ENCODE measurements around the gene FOCAD. TPM values are rescaled to one million over a fixed set of nuclear protein-coding genes. Genes with fewer than 3 reads are reported as not detected.

Gene FOCAD
- total RNA-seq, 1 donor from 2014 or later: 104 TPM

- Mint-ChIP-seq H3K9me3 (ENCODE audit: unreplicated experiment) (peaks cover 1% of the 10 kb centered on the region), H3K36me3 (ENCODE audit: unreplicated experiment) (peaks cover 5% of the 10 kb centered on the region), H3K4me1 (ENCODE audit: low read depth, unreplicated experiment) (no peaks in the 10 kb centered on the region), H3K27ac (ENCODE audit: unreplicated experiment) (no peak overlapping the region), H3K4me3 (ENCODE audit: unreplicated experiment) (no peak overlapping the region), H3K27me3 (ENCODE audit: unreplicated experiment) (no peaks in the 10 kb centered on the region)
- DNase-seq: no peak
- TF ChIP-seq CTCF (IDR thresholded peaks at IDR 0.05; ENCODE audit: partially characterized antibody, unreplicated experiment): no peak
Measured at GRCh38 chr9:20985851-20986600, 302.0 kb downstream of the FOCAD start.

- Mint-ChIP-seq H3K27me3 (ENCODE audit: unreplicated experiment) (no peaks in the 10 kb centered on the region), H3K27ac (ENCODE audit: unreplicated experiment) (no peak overlapping the region), H3K4me3 (ENCODE audit: unreplicated experiment) (no peak overlapping the region), H3K36me3 (ENCODE audit: unreplicated experiment) (peaks cover 5% of the 10 kb centered on the region), H3K9me3 (ENCODE audit: unreplicated experiment) (peaks cover 1% of the 10 kb centered on the region), H3K4me1 (ENCODE audit: low read depth, unreplicated experiment) (no peaks in the 10 kb centered on the region)
- no peak for DNase-seq
- TF ChIP-seq CTCF (IDR thresholded peaks at IDR 0.05; ENCODE audit: partially characterized antibody, unreplicated experiment): no peak
Measured at GRCh38 chr9:20987521-20987920, 303.5 kb downstream of the FOCAD start.

GRCh38 chr9:20988061-20988460 lies 304.0 kb downstream of the FOCAD start:
- Mint-ChIP-seq H3K4me3 (ENCODE audit: unreplicated experiment) (no peak overlapping the region), H3K27me3 (ENCODE audit: unreplicated experiment) (no peaks in the 10 kb centered on the region), H3K36me3 (ENCODE audit: unreplicated experiment) (peaks cover 5% of the 10 kb centered on the region), H3K9me3 (ENCODE audit: unreplicated experiment) (peaks cover 1% of the 10 kb centered on the region), H3K4me1 (ENCODE audit: low read depth, unreplicated experiment) (no peaks in the 10 kb centered on the region), H3K27ac (ENCODE audit: unreplicated experiment) (no peak overlapping the region)
- no peak for DNase-seq
- TF ChIP-seq CTCF (IDR thresholded peaks at IDR 0.05; ENCODE audit: partially characterized antibody, unreplicated experiment): no peak

GRCh38 chr9:20988671-20989315 lies 304.7 kb downstream of the FOCAD start:
- Mint-ChIP-seq H3K27me3 (ENCODE audit: unreplicated experiment) (no peaks in the 10 kb centered on the region), H3K9me3 (ENCODE audit: unreplicated experiment) (peaks cover 1% of the 10 kb centered on the region), H3K4me1 (ENCODE audit: low read depth, unreplicated experiment) (no peaks in the 10 kb centered on the region), H3K36me3 (ENCODE audit: unreplicated experiment) (peaks cover 5% of the 10 kb centered on the region), H3K4me3 (ENCODE audit: unreplicated experiment) (no peak overlapping the region), H3K27ac (ENCODE audit: unreplicated experiment) (no peak overlapping the region)
- TF ChIP-seq CTCF (IDR thresholded peaks at IDR 0.05; ENCODE audit: partially characterized antibody, unreplicated experiment): no peak
- DNase-seq: no peak

GRCh38 chr9:20989923-20990341 lies 305.9 kb downstream of the FOCAD start:
- no peak overlapping the region for H3K4me3 Mint-ChIP-seq (ENCODE audit: unreplicated experiment)
- no peaks in the 10 kb centered on the region for H3K27me3 Mint-ChIP-seq (ENCODE audit: unreplicated experiment)
- H3K9me3 Mint-ChIP-seq (ENCODE audit: unreplicated experiment): peaks cover 1% of the 10 kb centered on the region
- no peak overlapping the region for H3K27ac Mint-ChIP-seq (ENCODE audit: unreplicated experiment)
- peaks cover 5% of the 10 kb centered on the region for H3K36me3 Mint-ChIP-seq (ENCODE audit: unreplicated experiment)
- peaks cover 7% of the 10 kb centered on the region for H3K4me1 Mint-ChIP-seq (ENCODE audit: low read depth, unreplicated experiment)
- no peak for TF ChIP-seq CTCF (IDR thresholded peaks at IDR 0.05; ENCODE audit: partially characterized antibody, unreplicated experiment)
- DNase-seq: no peak
